OCI-LY1 (cell line): ENCODE measurements around the gene CST3.
"Not testable (repeated sequence)": the region's sequence is repeated elsewhere in the genome, so short reads cannot be mapped to it uniquely, and the experiment has no call there.

ENCODE experiments used
- H2AFZ ChIP-seq: fragments of 200-600 bp; sonication (generic), shearing (Covaris generic); 2 replicates; pipeline ENCODE4 v1.6.0; 2014; ENCODE audit warnings: antibody characterized with exemption, mild to moderate bottlenecking, low read length
- H3F3A ChIP-seq: fragments of 200-600 bp; sonication (generic), shearing (Covaris generic); 2 replicates; pipeline ENCODE4 v1.6.0; 2014; ENCODE audit warnings: mild to moderate bottlenecking, antibody characterized with exemption, low read length, moderate library complexity; ENCODE audit not compliant: insufficient read depth
- H3K27ac ChIP-seq: fragments of 200-600 bp; sonication (generic); 2 replicates; pipeline ENCODE4 v1.5.1; 2014; ENCODE audit warnings: low read length, mixed run types, mild to moderate bottlenecking, low read depth; ENCODE audit not compliant: poor library complexity, severe bottlenecking
- H3K27me3 ChIP-seq: fragments of 200-600 bp; sonication (generic); 2 replicates; pipeline ENCODE4 v1.6.0; 2014; ENCODE audit warnings: antibody characterized with exemption, mild to moderate bottlenecking, low read length, moderate library complexity; ENCODE audit not compliant: insufficient read depth
- H3K36me3 ChIP-seq: fragments of 200-600 bp; sonication (generic); 2 replicates; pipeline ENCODE4 v1.6.1; 2014; ENCODE audit warnings: mild to moderate bottlenecking, antibody characterized with exemption, low read length, moderate library complexity, mixed read lengths; ENCODE audit not compliant: insufficient read depth
- H3K4me1 ChIP-seq: fragments of 200-600 bp; sonication (generic); 2 replicates; pipeline ENCODE4 v1.5.1; 2014; ENCODE audit warnings: mild to moderate bottlenecking, low read length, moderate library complexity; ENCODE audit not compliant: insufficient read depth, severe bottlenecking
- H3K4me2 ChIP-seq: fragments of 200-600 bp; sonication (generic), shearing (Covaris generic); 2 replicates; pipeline ENCODE4 v1.6.1; 2014; ENCODE audit warnings: low read length
- H3K4me3 ChIP-seq: fragments of 200-600 bp; sonication (generic); 2 replicates; pipeline ENCODE4 v1.5.1; 2014; ENCODE audit warnings: low read length, low read depth, mild to moderate bottlenecking, mixed read lengths; ENCODE audit not compliant: poor library complexity, severe bottlenecking
- H3K79me2 ChIP-seq: fragments of 200-600 bp; shearing (Covaris generic); 2 replicates; pipeline ENCODE4 v1.6.1; 2016; ENCODE audit warnings: mixed run types, low read length, mixed read lengths; ENCODE audit not compliant: insufficient read depth
- H3K9ac ChIP-seq: fragments of 200-600 bp; sonication (generic), shearing (Covaris generic); 2 replicates; pipeline ENCODE4 v1.6.1; 2014; ENCODE audit warnings: mild to moderate bottlenecking, low read length, mixed read lengths
- H3K9me2 ChIP-seq: fragments of 200-600 bp; sonication (generic), shearing (Covaris generic); 2 replicates; pipeline ENCODE4 v1.6.1; 2014; ENCODE audit warnings: low read depth, mild to moderate bottlenecking, low read length, mixed read lengths
- H3K9me3 ChIP-seq: fragments of 200-600 bp; shearing (Covaris generic); 2 replicates; pipeline ENCODE4 v1.6.1; 2014; ENCODE audit warnings: low read length, mixed read lengths
- H4K20me1 ChIP-seq: fragments of 200-600 bp; sonication (generic), shearing (Covaris generic); 2 replicates; pipeline ENCODE4 v1.6.0; 2016; ENCODE audit warnings: mild to moderate bottlenecking, low read length; ENCODE audit not compliant: insufficient read depth
- CTCF ChIP-seq: fragments of 200-600 bp; sonication (generic), shearing (Covaris generic); IDR thresholded peaks from 2 replicates; pipeline ENCODE4 v1.5.1; 2017; ENCODE audit warnings: mild to moderate bottlenecking, antibody characterized with exemption, low read length, moderate library complexity, mixed read lengths
- EZH2 ChIP-seq: fragments of 200-600 bp; sonication (generic), shearing (Covaris generic); IDR thresholded peaks from 2 replicates; pipeline ENCODE4 v1.8.0; 2017; ENCODE audit warnings: borderline replicate concordance, mixed run types, mild to moderate bottlenecking, antibody characterized with exemption, low read length, moderate library complexity, mixed read lengths

Gene CST3

DNA sequence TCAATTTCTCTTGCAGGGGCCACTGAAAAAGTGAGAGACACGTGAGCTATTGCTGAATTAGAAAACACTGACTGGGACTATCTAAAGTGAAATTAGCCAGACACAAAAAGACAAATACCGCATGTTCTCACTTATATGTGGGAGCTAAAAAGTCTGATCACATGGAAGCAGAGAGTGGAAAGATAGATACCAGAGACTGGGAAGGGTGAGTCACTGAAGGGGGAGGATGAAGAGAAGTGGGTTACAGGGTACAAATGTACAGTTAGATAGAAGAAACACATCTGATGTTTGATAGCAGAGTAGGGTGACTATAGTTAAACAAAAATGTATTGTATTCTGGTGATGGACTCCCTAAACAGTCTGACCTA is 13.4 kb downstream of the CST3 start:
- H3K79me2 ChIP-seq, result no peaks in the 10 kb centered on the region
- no peaks in the 10 kb centered on the region for H3K27me3 ChIP-seq
- H3K9ac ChIP-seq, result no peak overlapping the region
- TF ChIP-seq EZH2 (no peak), CTCF (no peak)
- no peak overlapping the region for H3K4me3 ChIP-seq
- H4K20me1 ChIP-seq, result no peaks in the 10 kb centered on the region
- no peaks in the 10 kb centered on the region for H3K9me2 ChIP-seq
- H3K4me2 ChIP-seq, result no peak overlapping the region
- no peaks in the 10 kb centered on the region for H3K9me3 ChIP-seq
- no peaks in the 10 kb centered on the region for H3F3A ChIP-seq
- H3K4me1 ChIP-seq, result no peaks in the 10 kb centered on the region
- H3K36me3 ChIP-seq, result no peaks in the 10 kb centered on the region
- H3K27ac ChIP-seq, result no peak overlapping the region
- H2AFZ ChIP-seq, result no peak overlapping the region

DNA sequence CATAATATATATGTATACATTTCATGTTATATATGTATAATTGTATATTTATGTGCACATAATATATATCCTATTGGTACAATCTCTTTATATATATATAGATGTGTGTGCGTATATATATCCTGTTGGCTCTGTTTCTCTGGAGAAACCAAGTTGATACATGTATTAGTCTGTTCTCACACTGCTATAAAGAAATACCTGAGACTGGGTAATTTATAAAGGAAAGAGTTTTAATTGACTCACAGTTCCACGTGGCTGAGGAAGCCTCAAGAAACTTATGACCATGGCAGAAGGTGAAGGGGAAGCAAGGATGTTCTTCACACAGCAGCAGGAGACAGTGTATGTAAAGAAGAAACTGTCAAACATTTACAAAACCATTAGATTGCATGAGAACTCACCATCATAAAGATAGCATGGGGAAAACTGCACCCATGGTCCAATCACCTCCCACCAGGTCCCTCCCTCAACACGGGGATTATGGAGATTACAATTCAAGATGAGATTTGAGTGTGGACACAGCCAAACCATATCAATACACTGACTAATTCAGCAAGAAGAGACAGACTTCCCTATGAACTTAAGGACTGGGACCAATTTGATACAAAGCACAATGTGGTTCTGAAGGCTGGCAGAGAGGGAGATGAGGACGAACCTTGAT is 14.0 kb downstream of the CST3 start:
- H3K79me2 ChIP-seq, result no peaks in the 10 kb centered on the region
- H3K9me2 ChIP-seq, result no peaks in the 10 kb centered on the region
- H2AFZ ChIP-seq, result no peak overlapping the region
- no peaks in the 10 kb centered on the region for H3F3A ChIP-seq
- H3K9ac ChIP-seq, result no peak overlapping the region
- no peaks in the 10 kb centered on the region for H3K4me1 ChIP-seq
- no peak overlapping the region for H3K4me3 ChIP-seq
- H3K9me3 ChIP-seq, result no peaks in the 10 kb centered on the region
- H3K27ac ChIP-seq, result no peak overlapping the region
- TF ChIP-seq CTCF, result no peak
- no peak for TF ChIP-seq EZH2
- no peaks in the 10 kb centered on the region for H3K27me3 ChIP-seq
- H3K36me3 ChIP-seq, result no peaks in the 10 kb centered on the region
- no peaks in the 10 kb centered on the region for H4K20me1 ChIP-seq
- no peak overlapping the region for H3K4me2 ChIP-seq

DNA sequence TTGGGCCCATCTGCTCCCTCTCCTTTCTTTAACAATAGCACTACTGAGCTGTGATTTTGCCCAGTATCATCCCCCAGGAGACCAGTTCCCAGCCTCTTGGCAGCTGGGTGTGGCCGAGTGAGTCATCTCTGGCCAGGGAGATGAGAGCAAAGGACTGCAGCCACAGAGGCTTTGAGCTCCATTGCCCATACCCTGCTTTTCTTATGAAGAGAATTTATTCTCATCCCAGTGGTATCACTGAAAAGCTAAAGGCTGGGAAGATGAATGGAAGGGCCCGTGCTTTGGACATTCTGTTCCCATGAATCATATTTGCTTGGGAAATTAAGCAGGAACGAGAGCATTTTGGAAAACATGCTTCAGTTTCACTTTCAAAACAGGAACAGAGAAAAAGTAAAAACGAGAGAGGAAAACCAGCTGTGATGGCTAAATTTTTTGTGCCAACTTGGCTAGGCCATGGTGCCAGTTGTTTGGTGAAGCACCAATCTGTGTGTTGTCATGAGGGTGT is 14.9 kb downstream of the CST3 start:
- Histone ChIP-seq H3K4me2 (no peak overlapping the region), H3K27me3 (no peaks in the 10 kb centered on the region), H3K9ac (no peak overlapping the region), H3K9me3 (no peaks in the 10 kb centered on the region), H3K4me1 (no peaks in the 10 kb centered on the region), H3K27ac (no peak overlapping the region), H3K4me3 (no peak overlapping the region), H3K9me2 (no peaks in the 10 kb centered on the region), H3F3A (no peaks in the 10 kb centered on the region), H2AFZ (no peak overlapping the region), H3K36me3 (no peaks in the 10 kb centered on the region), H4K20me1 (no peaks in the 10 kb centered on the region), H3K79me2 (no peaks in the 10 kb centered on the region)
- TF ChIP-seq EZH2 (no peak), CTCF (no peak)

DNA sequence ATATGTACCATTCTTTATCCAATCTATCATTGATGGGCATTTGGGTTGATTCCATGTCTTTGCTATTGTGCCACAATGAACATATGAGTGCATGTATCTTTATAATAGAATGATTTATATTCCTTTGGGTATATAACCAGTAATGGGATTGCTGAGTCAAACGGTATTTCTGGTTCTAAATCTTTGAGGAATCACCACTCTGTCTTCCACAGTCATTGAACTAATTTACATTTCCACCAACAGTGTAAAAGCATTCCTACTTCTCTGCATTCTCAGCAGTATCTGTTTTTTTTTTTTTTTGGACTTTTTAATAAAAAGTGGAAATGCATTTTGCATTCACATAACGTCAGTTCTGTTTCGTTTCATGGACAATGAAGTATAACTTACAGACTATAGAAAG is 15.4 kb downstream of the CST3 start:
- not testable (repeated sequence) for H3K27ac ChIP-seq, H2AFZ ChIP-seq, H3K9me3 ChIP-seq, H3K9me2 ChIP-seq, H3K27me3 ChIP-seq, H3K4me3 ChIP-seq, H3K4me1 ChIP-seq, H3K4me2 ChIP-seq, H3K9ac ChIP-seq, H3K79me2 ChIP-seq, H3K36me3 ChIP-seq, H4K20me1 ChIP-seq, H3F3A ChIP-seq

DNA sequence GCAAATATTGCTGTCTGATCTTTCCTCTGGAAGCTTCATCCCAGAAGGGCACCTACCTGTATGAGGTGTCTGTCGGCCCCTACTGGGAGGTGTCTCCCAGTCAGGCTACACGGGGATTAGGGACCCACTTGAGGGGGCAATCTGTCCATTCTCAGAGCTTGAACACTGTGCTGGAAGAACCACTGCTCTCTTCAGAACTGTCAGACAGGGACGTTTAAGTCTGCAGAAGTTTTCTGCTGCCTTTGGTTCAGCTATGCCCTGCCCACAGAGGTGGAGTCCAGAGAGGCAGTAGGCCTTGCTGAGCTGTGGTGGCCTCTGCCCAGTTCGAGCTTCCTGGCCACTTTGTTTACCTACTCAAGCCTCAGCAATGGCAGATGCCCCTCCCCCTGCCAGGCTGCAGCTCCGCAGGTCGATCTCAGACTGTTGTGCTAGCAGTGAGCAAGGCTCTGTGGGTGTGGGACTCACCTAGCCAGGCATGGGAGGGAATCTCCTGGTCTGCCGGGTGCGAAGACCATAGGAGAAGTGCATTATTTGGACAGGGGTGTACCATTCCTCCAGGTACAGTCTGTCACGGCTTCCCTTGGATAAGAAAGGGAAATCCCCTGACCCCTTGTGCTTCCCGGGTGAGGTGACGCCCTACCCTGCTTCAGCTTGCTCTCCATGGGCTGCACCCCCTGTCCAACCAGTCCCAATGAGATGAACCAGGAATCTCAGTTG is 16.9 kb downstream of the CST3 start:
- H3K4me1 ChIP-seq, H3K4me3 ChIP-seq, H3K9me2 ChIP-seq, H3K27ac ChIP-seq, H3K36me3 ChIP-seq, H3K4me2 ChIP-seq, H3K27me3 ChIP-seq, H2AFZ ChIP-seq, H3F3A ChIP-seq, H3K9ac ChIP-seq, H4K20me1 ChIP-seq, H3K79me2 ChIP-seq, H3K9me3 ChIP-seq: not testable (repeated sequence)
